Fibroblast of mammary gland (primary cell): ENCODE results near the gene RSKR.
"Not testable (repeated sequence)": the region's sequence is repeated elsewhere in the genome, so short reads cannot be mapped to it uniquely, and the experiment has no call there.

Experiments
- DNase-seq: peaks from one replicate; pipeline ENCODE4 v3.0.0-alpha.2; 2010; ENCODE audit warnings: low read depth
- H3K4me3 ChIP-seq: 2 replicates; pipeline ENCODE4 v1.5.1; 2011; ENCODE audit warnings: low read depth, mild to moderate bottlenecking, low read length, moderate library complexity; ENCODE audit not compliant: control insufficient read depth
- CTCF ChIP-seq: conservative IDR thresholded peaks from 2 replicates; pipeline ENCODE4 v1.5.1; 2011; ENCODE audit warnings: low read depth, low read length, inconsistent platforms; ENCODE audit not compliant: control insufficient read depth, insufficient read depth

Gene RSKR

GRCh38 chr17:28612936-28613872, 781 bp downstream of the RSKR start:
- TF ChIP-seq CTCF, result peak; percentile 69
- peak; percentile 30 for DNase-seq
- no peak overlapping the region for H3K4me3 ChIP-seq

GRCh38 chr17:28612531-28612930, 1.5 kb downstream of the RSKR start:
- DNase-seq, result no peak
- TF ChIP-seq CTCF, result no peak
- H3K4me3 ChIP-seq, result no peak overlapping the region

GRCh38 chr17:28610376-28610775, 3.6 kb downstream of the RSKR start:
- TF ChIP-seq CTCF, result no peak
- H3K4me3 ChIP-seq, result no peak overlapping the region

GRCh38 chr17:28604031-28604430, 10.0 kb downstream of the RSKR start:
- not testable (repeated sequence) for H3K4me3 ChIP-seq, DNase-seq

More at GRCh38 chr17:28610376-28610775, 3.6 kb downstream of the RSKR start:
- no peak for DNase-seq

- peak overlapping the region; percentile 89 for H3K4me3 ChIP-seq
- DNase-seq, result peak; percentile 98
- TF ChIP-seq CTCF, result no peak
Observed at GRCh38 chr17:28599311-28600184, 14.4 kb downstream of the RSKR start.

GRCh38 chr17:28598799-28599310, 15.1 kb downstream of the RSKR start, which contains the start of gene SPAG5:
Gene SPAG5 (minus strand): TSS chr17:28599025. CDS start chr17:28598946, 79 bp downstream.
- no peak for TF ChIP-seq CTCF
- DNase-seq, result peak; percentile 88
- peak within 1 kb of the TSS; percentile 89 for H3K4me3 ChIP-seq

- no peak for TF ChIP-seq CTCF
- peak overlapping the region; percentile 89 for H3K4me3 ChIP-seq
- no peak for DNase-seq
Observed at GRCh38 chr17:28598389-28598788, 15.6 kb downstream of the RSKR start.
